HEK293T (cell line): ENCODE results near the gene CD3D.

Source experiments
- CTCF ChIA-PET: fragments of 350-600 bp; formaldehyde crosslinking; extraction: SDS; loops from one replicate; lab custom pipeline; 2021; ENCODE audit warnings: antibody characterized with exemption, inconsistent platforms; lab: Yijun Ruan, JAX
- POLR2A ChIA-PET: fragments of 350-600 bp; formaldehyde crosslinking; extraction: SDS; loops from one replicate; lab custom pipeline; 2020; ENCODE audit warnings: antibody characterized with exemption, inconsistent platforms; lab: Yijun Ruan, JAX
- DNase-seq: peaks from one replicate; pipeline ENCODE4 v3.0.0; 2012; ENCODE audit warnings: mixed read lengths; ENCODE audit errors: extremely low spot score
- ARNT ChIP-seq: fragments of 450-650 bp; IDR thresholded peaks from 2 replicates; pipeline ENCODE4 v1.6.1; 2017; ENCODE audit warnings: mild to moderate bottlenecking
- BHLHE40 ChIP-seq: fragments of 450-650 bp; IDR thresholded peaks from 2 replicates; pipeline ENCODE4 v1.6.1; 2016; ENCODE audit warnings: mild to moderate bottlenecking, moderate library complexity, borderline replicate concordance
- CTBP1 ChIP-seq: fragments of 450-650 bp; IDR thresholded peaks from 2 replicates; pipeline ENCODE4 v1.6.1; 2016; ENCODE audit warnings: borderline replicate concordance
- FOXA1 ChIP-seq: fragments of 450-650 bp; IDR thresholded peaks from 2 replicates; pipeline ENCODE4 v1.6.1; 2016; ENCODE audit warnings: mild to moderate bottlenecking
- FOXK2 ChIP-seq: fragments of 450-650 bp; IDR thresholded peaks from 2 replicates; pipeline ENCODE4 v1.6.1; 2016; ENCODE audit warnings: mild to moderate bottlenecking
- FOXM1 ChIP-seq: fragments of 450-650 bp; IDR thresholded peaks from 2 replicates; pipeline ENCODE4 v1.6.1; 2017; ENCODE audit warnings: mild to moderate bottlenecking, borderline replicate concordance
- HDGF ChIP-seq: fragments of 450-650 bp; IDR thresholded peaks from 2 replicates; pipeline ENCODE4 v1.6.1; 2017; ENCODE audit warnings: antibody characterized with exemption, borderline replicate concordance
- L3MBTL2 ChIP-seq: fragments of 450-650 bp; conservative IDR thresholded peaks from 2 replicates; pipeline ENCODE4 v1.6.1; 2016; ENCODE audit warnings: mild to moderate bottlenecking
- LEF1 ChIP-seq: fragments of 450-650 bp; IDR thresholded peaks from 2 replicates; pipeline ENCODE4 v1.6.1; 2017; ENCODE audit warnings: mild to moderate bottlenecking, borderline replicate concordance
- NFRKB ChIP-seq: fragments of 450-650 bp; IDR thresholded peaks from 2 replicates; pipeline ENCODE4 v1.6.1; 2016; ENCODE audit warnings: mild to moderate bottlenecking, moderate library complexity
- SP1 ChIP-seq: fragments of 450-650 bp; IDR thresholded peaks from 2 replicates; pipeline ENCODE4 v1.6.1; 2017
- SUZ12 ChIP-seq: fragments of 450-650 bp; IDR thresholded peaks from 2 replicates; pipeline ENCODE4 v1.6.1; 2016; ENCODE audit warnings: mild to moderate bottlenecking
- TARDBP ChIP-seq: fragments of 450-650 bp; IDR thresholded peaks from 2 replicates; pipeline ENCODE4 v1.6.1; 2016
- ZNF384 ChIP-seq: fragments of 450-650 bp; IDR thresholded peaks from 2 replicates; pipeline ENCODE4 v1.6.1; 2016
- TF ChIP-seq, protein P1 (sequence below): fragments of 450-650 bp; IDR thresholded peaks from 2 replicates; pipeline ENCODE4 v1.6.1; 2016

CD3D gene

DNA sequence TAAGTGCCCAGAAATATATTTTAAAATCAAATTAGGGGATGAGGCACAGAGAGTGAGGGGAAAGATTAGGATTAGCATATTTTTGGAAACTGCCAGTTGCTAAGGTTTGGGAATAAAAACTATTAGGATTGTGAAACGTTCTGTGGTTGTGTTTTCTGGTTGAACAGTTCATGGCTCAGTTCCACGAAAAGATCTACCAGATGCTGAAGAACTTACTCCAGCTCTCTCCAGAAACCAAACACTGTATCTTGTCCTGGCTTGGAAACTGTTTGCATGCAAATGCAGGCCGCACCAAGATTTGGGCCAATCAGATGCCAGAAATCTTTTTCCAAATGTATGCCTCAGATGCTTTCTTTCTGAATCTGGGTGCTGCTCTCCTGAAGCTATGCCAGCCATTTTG, 32.2 kb upstream of the CD3D start:
- CTCF ChIA-PET: no interaction called here
- POLR2A ChIA-PET: interaction anchor here (1.4 kb wide), 1 partner anchor 61 kb away, joined by 3 read pairs; no protein-coding TSS in a partner anchor
- no peak for DNase-seq

GRCh38 chr11:118373871-118374270, 31.4 kb upstream of the CD3D start:
- ChIA-PET CTCF (no interaction called here), POLR2A (no interaction called here)
- TF ChIP-seq, protein P1, sequence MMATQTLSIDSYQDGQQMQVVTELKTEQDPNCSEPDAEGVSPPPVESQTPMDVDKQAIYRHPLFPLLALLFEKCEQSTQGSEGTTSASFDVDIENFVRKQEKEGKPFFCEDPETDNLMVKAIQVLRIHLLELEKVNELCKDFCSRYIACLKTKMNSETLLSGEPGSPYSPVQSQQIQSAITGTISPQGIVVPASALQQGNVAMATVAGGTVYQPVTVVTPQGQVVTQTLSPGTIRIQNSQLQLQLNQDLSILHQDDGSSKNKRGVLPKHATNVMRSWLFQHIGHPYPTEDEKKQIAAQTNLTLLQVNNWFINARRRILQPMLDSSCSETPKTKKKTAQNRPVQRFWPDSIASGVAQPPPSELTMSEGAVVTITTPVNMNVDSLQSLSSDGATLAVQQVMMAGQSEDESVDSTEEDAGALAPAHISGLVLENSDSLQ: no peak
- TF ChIP-seq L3MBTL2 (no peak), TARDBP (no peak)
- no peak for DNase-seq

More for the DNA sequence above, 32.2 kb upstream of the CD3D start:
- no peak for TF ChIP-seq ARNT
- no peak for TF ChIP-seq HDGF
- TF ChIP-seq FOXM1: no peak
- TF ChIP-seq CTBP1: no peak
- no peak for TF ChIP-seq ZNF384
- no peak for TF ChIP-seq BHLHE40
- no peak for TF ChIP-seq FOXK2
- no peak for TF ChIP-seq NFRKB
- TF ChIP-seq TARDBP: no peak
- TF ChIP-seq L3MBTL2: no peak
- TF ChIP-seq, protein P1: no peak

DNA sequence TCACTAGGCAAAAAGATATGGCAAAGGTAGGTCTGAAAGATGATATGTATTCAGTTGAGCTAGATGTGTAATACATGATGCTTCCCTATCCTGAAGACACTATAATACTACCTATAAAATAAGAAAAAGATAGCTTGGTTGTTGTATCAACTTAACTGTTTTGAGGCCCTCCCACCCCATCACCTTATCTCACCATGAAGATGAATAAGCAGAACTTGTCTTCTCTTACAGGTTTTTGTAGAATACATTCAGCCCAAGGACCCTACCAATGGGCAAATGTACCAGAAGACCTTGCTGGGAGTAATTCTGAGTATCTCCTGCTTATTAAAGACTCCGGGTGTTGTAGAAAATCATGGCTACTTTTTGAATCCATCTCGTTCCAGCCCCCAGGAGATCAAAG, 30.8 kb upstream of the CD3D start:
- POLR2A ChIA-PET: no interaction called here
- CTCF ChIA-PET: no interaction called here
- DNase-seq: no peak
- TF ChIP-seq BHLHE40: no peak
- TF ChIP-seq ARNT: no peak
- no peak for TF ChIP-seq SUZ12
- no peak for TF ChIP-seq L3MBTL2
- TF ChIP-seq, protein P1: no peak
- TF ChIP-seq FOXM1: no peak
- TF ChIP-seq NFRKB: no peak
- TF ChIP-seq LEF1: no peak
- TF ChIP-seq SP1: no peak
- no peak for TF ChIP-seq CTBP1
- no peak for TF ChIP-seq FOXK2
- no peak for TF ChIP-seq HDGF
- no peak for TF ChIP-seq ZNF384
- no peak for TF ChIP-seq FOXA1

GRCh38 chr11:118370774-118371173, 28.3 kb upstream of the CD3D start:
- POLR2A ChIA-PET: no interaction called here
- CTCF ChIA-PET: interaction anchor here (0.6 kb wide), 1 partner anchor 52 kb away, joined by 5 read pairs; no protein-coding TSS in a partner anchor
- no peak for DNase-seq

GRCh38 chr11:118366287-118366686, 23.8 kb upstream of the CD3D start:
- POLR2A ChIA-PET: no interaction called here
- no peak for TF ChIP-seq FOXM1
- no peak for TF ChIP-seq LEF1
- no peak for TF ChIP-seq TARDBP
- no peak for TF ChIP-seq NFRKB
- TF ChIP-seq, protein P1: no peak
- no peak for TF ChIP-seq ARNT
- no peak for TF ChIP-seq SUZ12
- no peak for DNase-seq
- CTCF ChIA-PET: no interaction called here

More at GRCh38 chr11:118370774-118371173, 28.3 kb upstream of the CD3D start:
- TF ChIP-seq BHLHE40 (no peak), CTBP1 (no peak), NFRKB (no peak), ZNF384 (no peak), FOXK2 (no peak), SUZ12 (no peak), ARNT (no peak), FOXA1 (no peak), L3MBTL2 (no peak)
- TF ChIP-seq, protein P1: no peak
